HG03342 (cell line): ENCODE results near the gene ADAMTSL1.

Experiments used
- ATAC-seq: cut with Tn5 transposase; IDR thresholded peaks from one replicate; pipeline ENCODE4 v1.9.1; 2021; ENCODE audit warnings: mild to moderate bottlenecking, moderate library complexity; ENCODE audit not compliant: unreplicated experiment

Gene ADAMTSL1

GRCh38 chr9:18466101-18466500 lies 7.9 kb upstream of the ADAMTSL1 start:
- no peak for ATAC-seq

DNA sequence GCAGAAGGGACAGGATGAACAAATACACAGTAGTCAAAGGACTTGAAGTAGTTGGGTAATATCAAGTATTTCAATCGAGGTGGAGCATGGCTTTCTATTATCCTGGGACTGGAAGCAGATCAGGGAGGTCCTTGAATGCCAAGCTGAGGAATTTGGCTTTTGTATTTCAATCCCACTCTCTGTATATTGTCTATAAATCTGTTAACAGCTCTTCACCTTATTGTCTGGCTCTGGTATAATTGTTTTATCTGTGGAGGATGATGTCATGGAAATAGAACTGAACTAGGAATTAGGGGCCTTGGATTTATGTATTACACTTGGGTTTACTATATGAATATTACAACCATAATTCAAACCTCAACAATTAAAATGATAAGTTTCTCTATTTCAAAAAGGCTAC lies 6.3 kb upstream of the ADAMTSL1 start:
- no peak for ATAC-seq

- no peak for ATAC-seq
Observed at GRCh38 chr9:18472435-18472834, 1.5 kb upstream of the ADAMTSL1 start.

DNA sequence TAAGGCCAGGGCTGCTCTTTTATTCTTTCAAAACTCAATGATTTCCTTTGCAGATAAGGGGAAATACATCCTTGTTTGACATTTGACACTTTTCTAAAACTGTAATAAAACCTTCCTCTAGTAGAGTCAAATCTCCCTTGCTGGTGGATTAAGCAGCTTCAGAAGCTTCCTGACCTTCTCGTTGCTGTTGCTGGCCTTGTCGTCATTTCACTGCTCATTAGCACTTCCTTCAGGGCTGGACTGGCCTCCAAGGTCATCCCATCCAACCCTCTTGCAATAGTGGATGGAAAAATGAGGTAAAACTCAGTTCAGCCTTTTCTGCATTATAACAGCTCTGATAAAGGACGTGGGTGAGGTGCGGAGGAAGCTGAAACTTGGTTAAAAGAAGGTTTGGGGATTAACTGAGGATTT lies 1.1 kb upstream of the ADAMTSL1 start:
- no peak for ATAC-seq

GRCh38 chr9:18474783-18475182 lies 830 bp downstream of the ADAMTSL1 start:
- ATAC-seq, result no peak

GRCh38 chr9:18477121-18477660 lies 3.2 kb downstream of the ADAMTSL1 start:
- ATAC-seq, result no peak

GRCh38 chr9:18477719-18478118 lies 3.8 kb downstream of the ADAMTSL1 start:
- ATAC-seq, result no peak

GRCh38 chr9:18478501-18479361 lies 4.8 kb downstream of the ADAMTSL1 start:
- ATAC-seq, result no peak

GRCh38 chr9:18479405-18479804 lies 5.5 kb downstream of the ADAMTSL1 start:
- no peak for ATAC-seq

DNA sequence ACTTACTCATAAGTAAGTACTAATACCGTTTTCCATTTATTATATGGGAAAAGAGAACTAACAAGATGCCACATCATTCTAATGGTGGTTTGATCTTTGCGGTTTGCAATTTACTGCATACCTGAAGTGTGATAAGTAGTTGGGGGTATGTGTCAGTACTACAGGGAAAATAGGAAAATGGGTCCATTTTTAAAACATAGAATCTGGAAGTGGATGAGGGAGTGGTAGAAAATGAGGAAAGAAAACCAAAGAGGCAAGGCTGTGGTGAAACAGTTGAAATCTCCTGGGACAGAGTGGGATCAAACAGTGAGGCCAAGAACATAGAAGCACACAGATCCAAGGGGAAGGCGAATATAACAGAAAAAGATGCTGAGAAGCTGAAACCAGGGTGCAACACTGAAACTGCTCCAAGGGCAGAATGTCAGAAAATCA lies 6.7 kb downstream of the ADAMTSL1 start:
- no peak for ATAC-seq

DNA sequence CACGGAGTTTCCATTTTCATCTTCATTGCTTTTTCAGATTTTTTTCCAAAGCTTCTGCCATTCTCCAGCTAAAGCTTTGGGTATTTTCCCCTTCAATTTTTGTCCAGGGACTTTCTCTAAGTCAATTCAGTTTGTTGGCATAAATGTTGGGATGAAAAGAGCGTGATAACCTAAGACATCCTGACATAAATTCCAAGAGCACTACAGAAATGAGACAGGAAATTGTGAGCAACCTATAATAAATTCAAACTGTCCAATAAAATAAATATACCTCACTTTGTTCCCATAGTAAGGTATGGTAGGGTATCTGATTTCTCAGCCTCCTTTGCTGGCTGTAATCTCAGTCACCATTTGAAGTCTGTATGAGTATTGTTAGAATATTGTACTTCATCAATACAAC lies 8.4 kb downstream of the ADAMTSL1 start:
- ATAC-seq, result no peak

GRCh38 chr9:18485714-18486113 lies 11.8 kb downstream of the ADAMTSL1 start:
- no peak for ATAC-seq

DNA sequence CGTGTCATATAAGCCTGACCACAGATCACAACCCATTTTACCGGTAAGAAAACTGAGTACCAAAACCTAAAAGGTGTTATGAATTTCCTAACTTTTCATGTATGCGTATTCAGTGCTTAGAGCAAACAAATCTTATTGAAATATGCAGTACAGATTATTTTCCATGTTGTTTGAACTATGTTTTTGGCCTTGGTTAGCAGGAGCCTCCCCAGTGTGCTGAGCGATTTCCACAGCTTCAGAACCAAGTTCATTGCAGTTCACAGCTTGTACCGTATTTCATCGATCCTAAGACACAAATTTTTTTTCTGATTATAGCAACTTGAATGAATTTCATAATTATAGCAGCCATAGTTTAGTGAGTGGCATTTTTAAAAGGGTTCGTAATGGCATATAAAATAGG lies 13.7 kb downstream of the ADAMTSL1 start:
- no peak for ATAC-seq

DNA sequence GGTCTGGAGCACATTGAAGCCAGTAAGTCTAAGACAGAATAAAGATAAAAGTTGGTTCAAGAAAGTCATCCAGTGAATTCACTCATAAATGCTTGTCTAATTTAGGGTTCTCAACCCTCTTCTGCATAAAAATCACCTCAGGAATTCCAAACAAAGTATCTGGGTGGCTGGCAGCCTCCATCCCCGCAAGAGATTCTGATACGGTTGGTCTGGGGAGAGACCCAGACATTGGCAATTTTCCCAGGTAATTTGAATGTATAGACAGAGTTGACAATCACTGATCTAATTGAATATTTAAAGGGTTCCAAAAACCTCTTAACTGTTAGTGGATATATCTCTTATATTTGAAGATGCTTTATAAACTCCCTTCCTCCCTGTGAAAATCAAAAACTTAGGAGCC lies 14.9 kb downstream of the ADAMTSL1 start:
- ATAC-seq, result no peak

DNA sequence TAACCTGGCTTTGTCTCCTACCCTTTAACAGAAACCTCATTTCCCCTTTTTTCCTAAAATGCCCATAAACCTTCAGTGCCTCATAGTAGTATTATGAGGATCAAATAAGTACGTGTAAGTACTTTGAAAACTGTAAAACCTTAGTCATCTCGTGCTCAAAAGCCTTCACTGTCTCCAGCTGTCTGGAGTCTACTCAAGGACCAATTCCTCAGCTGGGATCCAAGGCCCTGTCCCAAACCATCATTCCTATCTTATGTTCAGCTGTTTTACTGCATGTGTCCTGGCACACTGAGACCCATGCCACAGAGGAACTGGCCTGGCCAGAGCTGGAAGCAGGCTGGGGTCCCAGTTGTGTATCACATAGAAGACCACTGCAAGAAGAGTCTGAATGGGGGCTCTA lies 15.9 kb downstream of the ADAMTSL1 start:
- no peak for ATAC-seq

- ATAC-seq, result no peak
Observed at GRCh38 chr9:18490641-18491370, 16.9 kb downstream of the ADAMTSL1 start.

- ATAC-seq, result no peak
Observed at GRCh38 chr9:18492612-18493011, 18.7 kb downstream of the ADAMTSL1 start.

- no peak for ATAC-seq
Observed at GRCh38 chr9:18493451-18493993, 19.6 kb downstream of the ADAMTSL1 start.

DNA sequence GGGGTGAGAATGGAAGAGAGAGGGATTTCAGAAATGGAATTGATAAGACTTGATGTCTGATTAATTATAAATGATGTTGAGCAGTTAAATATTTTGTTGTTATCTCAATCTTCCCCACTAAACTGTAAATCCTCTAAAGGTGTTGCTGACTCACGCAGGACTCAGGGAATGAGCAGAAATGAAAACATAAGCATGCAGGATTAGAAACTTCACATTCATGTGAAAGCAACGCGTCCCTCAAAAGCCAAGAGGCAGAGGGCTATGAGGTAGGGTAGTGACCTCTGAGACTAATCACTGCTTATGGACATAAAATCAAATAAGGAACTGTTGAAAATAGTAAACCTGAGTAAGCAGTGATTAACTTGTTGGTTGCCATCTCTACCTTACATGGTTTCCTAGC lies 21.1 kb downstream of the ADAMTSL1 start:
- no peak for ATAC-seq

GRCh38 chr9:18496256-18497000 lies 22.5 kb downstream of the ADAMTSL1 start:
- ATAC-seq, result no peak

DNA sequence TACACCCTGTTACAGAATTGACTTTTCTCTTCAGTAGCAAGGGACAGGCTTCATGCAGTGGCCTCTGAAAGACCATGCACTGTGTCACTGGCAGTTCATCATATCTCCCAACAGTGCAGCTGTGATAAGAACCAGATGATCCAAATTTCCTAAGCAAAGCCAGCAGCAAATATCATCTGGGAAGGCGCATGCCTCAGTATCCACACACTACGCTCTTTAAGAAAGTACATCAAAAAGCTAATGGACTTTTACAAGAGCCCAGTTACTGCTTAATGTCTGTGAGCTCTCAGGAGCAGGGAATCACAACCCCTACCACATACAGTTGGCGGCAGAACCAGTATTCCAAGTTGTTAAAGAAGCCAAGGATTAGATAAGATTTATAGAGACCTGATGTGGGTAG lies 25.1 kb downstream of the ADAMTSL1 start:
- no peak for ATAC-seq
